ENCODE measurements around the gene NAV2. TPM values are rescaled to one million over a fixed set of nuclear protein-coding genes. Genes with fewer than 3 reads are reported as not detected.

NAV2 gene
- total and polyA plus RNA-seq, 2 experiments from 2014 or later, result 26.0 to 45.0 TPM

GRCh38 chr11:20137637-20138036 lies 425.0 kb downstream of the NAV2 start:
- Histone ChIP-seq H3K4me3 (no peak overlapping the region), H4K20me1 (replicated peaks; ENCODE audit: insufficient read depth) (no peaks in the 10 kb centered on the region), H3K27me3 (ENCODE audit: insufficient read depth) (peaks cover 16% of the 10 kb centered on the region; the same call in 1 of the 2 replicates), H3K4me2 (no peak overlapping the region), H3K9me2 (ENCODE audit: insufficient read depth) (no peaks in the 10 kb centered on the region), H3F3A (replicated peaks; ENCODE audit: low read depth) (no peaks in the 10 kb centered on the region), H3K79me2 (replicated peaks; ENCODE audit: insufficient read depth) (no peaks in the 10 kb centered on the region), H2AFZ (no peak overlapping the region), H3K27ac (ENCODE audit: low read depth) (no peak overlapping the region), H3K36me3 (ENCODE audit: insufficient read depth) (no peaks in the 10 kb centered on the region), H3K4me1 (ENCODE audit: insufficient read depth) (no peaks in the 10 kb centered on the region; the same call in 1 of the 2 replicates)
- peaks cover 6% of the 10 kb centered on the region; the same call in 2 of the 3 replicates for H3K9me3 Mint-ChIP-seq
- H3K4me1 Mint-ChIP-seq, result no peaks in the 10 kb centered on the region; the same call in 2 of the 3 replicates
- TF ChIP-seq EZH2 (IDR thresholded peaks at IDR 0.05; ENCODE audit: low read depth, unreplicated experiment) (no peak), NANOG (IDR thresholded peaks at IDR 0.05; ENCODE audit: borderline replicate concordance) (no peak), ZNF331 (CRISPR knock-in tag; IDR thresholded peaks at IDR 0.05; ENCODE audit: low read depth) (no peak), STAT1 (IDR thresholded peaks at IDR 0.05; ENCODE audit: unreplicated experiment) (no peak), ETS1 (IDR thresholded peaks at IDR 0.05) (no peak), ZNF114 (CRISPR knock-in tag; IDR thresholded peaks at IDR 0.05) (no peak), CREB1 (CRISPR knock-in tag; IDR thresholded peaks at IDR 0.05; ENCODE audit: low read depth) (no peak), EZH2phosphoT487 (IDR thresholded peaks at IDR 0.05; ENCODE audit: unreplicated experiment) (no peak), POLR2AphosphoS5 (IDR thresholded peaks at IDR 0.05; ENCODE audit: low read depth) (no peak), JUNB (IDR thresholded peaks at IDR 0.05; ENCODE audit: unreplicated experiment) (no peak)
- TF ChIP-seq, protein P1, sequence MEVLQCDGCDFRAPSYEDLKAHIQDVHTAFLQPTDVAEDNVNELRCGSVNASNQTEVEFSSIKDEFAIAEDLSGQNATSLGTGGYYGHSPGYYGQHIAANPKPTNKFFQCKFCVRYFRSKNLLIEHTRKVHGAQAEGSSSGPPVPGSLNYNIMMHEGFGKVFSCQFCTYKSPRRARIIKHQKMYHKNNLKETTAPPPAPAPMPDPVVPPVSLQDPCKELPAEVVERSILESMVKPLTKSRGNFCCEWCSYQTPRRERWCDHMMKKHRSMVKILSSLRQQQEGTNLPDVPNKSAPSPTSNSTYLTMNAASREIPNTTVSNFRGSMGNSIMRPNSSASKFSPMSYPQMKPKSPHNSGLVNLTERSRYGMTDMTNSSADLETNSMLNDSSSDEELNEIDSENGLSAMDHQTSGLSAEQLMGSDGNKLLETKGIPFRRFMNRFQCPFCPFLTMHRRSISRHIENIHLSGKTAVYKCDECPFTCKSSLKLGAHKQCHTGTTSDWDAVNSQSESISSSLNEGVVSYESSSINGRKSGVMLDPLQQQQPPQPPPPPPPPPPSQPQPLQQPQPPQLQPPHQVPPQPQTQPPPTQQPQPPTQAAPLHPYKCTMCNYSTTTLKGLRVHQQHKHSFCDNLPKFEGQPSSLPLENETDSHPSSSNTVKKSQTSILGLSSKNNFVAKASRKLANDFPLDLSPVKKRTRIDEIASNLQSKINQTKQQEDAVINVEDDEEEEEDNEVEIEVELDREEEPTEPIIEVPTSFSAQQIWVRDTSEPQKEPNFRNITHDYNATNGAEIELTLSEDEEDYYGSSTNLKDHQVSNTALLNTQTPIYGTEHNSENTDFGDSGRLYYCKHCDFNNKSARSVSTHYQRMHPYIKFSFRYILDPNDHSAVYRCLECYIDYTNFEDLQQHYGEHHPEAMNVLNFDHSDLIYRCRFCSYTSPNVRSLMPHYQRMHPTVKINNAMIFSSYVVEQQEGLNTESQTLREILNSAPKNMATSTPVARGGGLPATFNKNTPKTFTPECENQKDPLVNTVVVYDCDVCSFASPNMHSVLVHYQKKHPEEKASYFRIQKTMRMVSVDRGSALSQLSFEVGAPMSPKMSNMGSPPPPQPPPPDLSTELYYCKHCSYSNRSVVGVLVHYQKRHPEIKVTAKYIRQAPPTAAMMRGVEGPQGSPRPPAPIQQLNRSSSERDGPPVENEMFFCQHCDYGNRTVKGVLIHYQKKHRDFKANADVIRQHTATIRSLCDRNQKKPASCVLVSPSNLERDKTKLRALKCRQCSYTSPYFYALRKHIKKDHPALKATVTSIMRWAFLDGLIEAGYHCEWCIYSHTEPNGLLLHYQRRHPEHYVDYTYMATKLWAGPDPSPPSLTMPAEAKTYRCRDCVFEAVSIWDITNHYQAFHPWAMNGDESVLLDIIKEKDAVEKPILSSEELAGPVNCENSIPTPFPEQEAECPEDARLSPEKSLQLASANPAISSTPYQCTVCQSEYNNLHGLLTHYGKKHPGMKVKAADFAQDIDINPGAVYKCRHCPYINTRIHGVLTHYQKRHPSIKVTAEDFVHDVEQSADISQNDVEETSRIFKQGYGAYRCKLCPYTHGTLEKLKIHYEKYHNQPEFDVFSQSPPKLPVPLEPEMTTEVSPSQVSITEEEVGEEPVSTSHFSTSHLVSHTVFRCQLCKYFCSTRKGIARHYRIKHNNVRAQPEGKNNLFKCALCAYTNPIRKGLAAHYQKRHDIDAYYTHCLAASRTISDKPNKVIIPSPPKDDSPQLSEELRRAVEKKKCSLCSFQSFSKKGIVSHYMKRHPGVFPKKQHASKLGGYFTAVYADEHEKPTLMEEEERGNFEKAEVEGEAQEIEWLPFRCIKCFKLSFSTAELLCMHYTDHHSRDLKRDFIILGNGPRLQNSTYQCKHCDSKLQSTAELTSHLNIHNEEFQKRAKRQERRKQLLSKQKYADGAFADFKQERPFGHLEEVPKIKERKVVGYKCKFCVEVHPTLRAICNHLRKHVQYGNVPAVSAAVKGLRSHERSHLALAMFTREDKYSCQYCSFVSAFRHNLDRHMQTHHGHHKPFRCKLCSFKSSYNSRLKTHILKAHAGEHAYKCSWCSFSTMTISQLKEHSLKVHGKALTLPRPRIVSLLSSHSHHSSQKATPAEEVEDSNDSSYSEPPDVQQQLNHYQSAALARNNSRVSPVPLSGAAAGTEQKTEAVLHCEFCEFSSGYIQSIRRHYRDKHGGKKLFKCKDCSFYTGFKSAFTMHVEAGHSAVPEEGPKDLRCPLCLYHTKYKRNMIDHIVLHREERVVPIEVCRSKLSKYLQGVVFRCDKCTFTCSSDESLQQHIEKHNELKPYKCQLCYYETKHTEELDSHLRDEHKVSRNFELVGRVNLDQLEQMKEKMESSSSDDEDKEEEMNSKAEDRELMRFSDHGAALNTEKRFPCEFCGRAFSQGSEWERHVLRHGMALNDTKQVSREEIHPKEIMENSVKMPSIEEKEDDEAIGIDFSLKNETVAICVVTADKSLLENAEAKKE (CRISPR knock-in tag; IDR thresholded peaks at IDR 0.05), result no peak
- TF ChIP-seq, protein P2, sequence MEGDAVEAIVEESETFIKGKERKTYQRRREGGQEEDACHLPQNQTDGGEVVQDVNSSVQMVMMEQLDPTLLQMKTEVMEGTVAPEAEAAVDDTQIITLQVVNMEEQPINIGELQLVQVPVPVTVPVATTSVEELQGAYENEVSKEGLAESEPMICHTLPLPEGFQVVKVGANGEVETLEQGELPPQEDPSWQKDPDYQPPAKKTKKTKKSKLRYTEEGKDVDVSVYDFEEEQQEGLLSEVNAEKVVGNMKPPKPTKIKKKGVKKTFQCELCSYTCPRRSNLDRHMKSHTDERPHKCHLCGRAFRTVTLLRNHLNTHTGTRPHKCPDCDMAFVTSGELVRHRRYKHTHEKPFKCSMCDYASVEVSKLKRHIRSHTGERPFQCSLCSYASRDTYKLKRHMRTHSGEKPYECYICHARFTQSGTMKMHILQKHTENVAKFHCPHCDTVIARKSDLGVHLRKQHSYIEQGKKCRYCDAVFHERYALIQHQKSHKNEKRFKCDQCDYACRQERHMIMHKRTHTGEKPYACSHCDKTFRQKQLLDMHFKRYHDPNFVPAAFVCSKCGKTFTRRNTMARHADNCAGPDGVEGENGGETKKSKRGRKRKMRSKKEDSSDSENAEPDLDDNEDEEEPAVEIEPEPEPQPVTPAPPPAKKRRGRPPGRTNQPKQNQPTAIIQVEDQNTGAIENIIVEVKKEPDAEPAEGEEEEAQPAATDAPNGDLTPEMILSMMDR (conservative IDR thresholded peaks at IDR 0.05; ENCODE audit: low read depth in 2 of 2), result no peak
- TF ChIP-seq, protein P3, sequence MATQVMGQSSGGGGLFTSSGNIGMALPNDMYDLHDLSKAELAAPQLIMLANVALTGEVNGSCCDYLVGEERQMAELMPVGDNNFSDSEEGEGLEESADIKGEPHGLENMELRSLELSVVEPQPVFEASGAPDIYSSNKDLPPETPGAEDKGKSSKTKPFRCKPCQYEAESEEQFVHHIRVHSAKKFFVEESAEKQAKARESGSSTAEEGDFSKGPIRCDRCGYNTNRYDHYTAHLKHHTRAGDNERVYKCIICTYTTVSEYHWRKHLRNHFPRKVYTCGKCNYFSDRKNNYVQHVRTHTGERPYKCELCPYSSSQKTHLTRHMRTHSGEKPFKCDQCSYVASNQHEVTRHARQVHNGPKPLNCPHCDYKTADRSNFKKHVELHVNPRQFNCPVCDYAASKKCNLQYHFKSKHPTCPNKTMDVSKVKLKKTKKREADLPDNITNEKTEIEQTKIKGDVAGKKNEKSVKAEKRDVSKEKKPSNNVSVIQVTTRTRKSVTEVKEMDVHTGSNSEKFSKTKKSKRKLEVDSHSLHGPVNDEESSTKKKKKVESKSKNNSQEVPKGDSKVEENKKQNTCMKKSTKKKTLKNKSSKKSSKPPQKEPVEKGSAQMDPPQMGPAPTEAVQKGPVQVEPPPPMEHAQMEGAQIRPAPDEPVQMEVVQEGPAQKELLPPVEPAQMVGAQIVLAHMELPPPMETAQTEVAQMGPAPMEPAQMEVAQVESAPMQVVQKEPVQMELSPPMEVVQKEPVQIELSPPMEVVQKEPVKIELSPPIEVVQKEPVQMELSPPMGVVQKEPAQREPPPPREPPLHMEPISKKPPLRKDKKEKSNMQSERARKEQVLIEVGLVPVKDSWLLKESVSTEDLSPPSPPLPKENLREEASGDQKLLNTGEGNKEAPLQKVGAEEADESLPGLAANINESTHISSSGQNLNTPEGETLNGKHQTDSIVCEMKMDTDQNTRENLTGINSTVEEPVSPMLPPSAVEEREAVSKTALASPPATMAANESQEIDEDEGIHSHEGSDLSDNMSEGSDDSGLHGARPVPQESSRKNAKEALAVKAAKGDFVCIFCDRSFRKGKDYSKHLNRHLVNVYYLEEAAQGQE (IDR thresholded peaks at IDR 0.05; ENCODE audit: unreplicated experiment), result no peak
- H3K36me3 Mint-ChIP-seq (ENCODE audit: low read depth), result no peaks in the 10 kb centered on the region
- no peak for ATAC-seq
- H3K27ac Mint-ChIP-seq, result no peak overlapping the region
- DNase-seq (ENCODE audit: low spot score), result no peak
- H3K4me3 Mint-ChIP-seq, result no peak overlapping the region
- H3K27me3 Mint-ChIP-seq (ENCODE audit: insufficient read depth, low read depth, poor library complexity), result peaks cover 6% of the 10 kb centered on the region

All from GM23338 (cell line).